K562 (cell line): ENCODE results near the gene MAP4K4. TPM values are rescaled to one million over a fixed set of nuclear protein-coding genes. Genes with fewer than 3 reads are reported as not detected.
A peak's percentile ranks its signal among the peaks of the same experiment; 100 is the strongest.

Source experiments
- ATAC-seq: fragments of 200-7000 bp; cut with Tn5 transposase; 3 replicates; pipeline ENCODE4 v1.9.1; 2020; ENCODE audit warnings: moderate library complexity
- BruUV-seq: library from RNA; stranded (reverse); fragments of 400-500 nt; replicated peaks from 2 replicates; lab custom pipeline; 2021; lab: Mats Ljungman, UMichigan
- CTCF ChIA-PET: fragments of 300-600 bp; formaldehyde crosslinking; extraction: SDS; loops from one replicate; lab custom pipeline; 2021; ENCODE audit warnings: low intra/inter-chr PET ratio; lab: Yijun Ruan, JAX
- POLR2A ChIA-PET: fragments of 300-600, 350-650 bp; sonication (Branson Sonifier 250); formaldehyde crosslinking; extraction: SDS; loops from one replicate; lab custom pipeline; 2021; ENCODE audit warnings: antibody characterized with exemption, inconsistent platforms; lab: Yijun Ruan, JAX
- DNase-seq, 4 experiments: peaks; one replicate each; pipeline versions ENCODE4 v3.0.0 to v3.0.0-alpha.2; 2011 to 2018; ENCODE audit warnings: low spot score in 3 of 4, mixed read lengths in 3 of 4; ENCODE audit errors: extremely low read depth in 1 of 4
- FAIRE-seq: peaks from 2 replicates; lab custom pipeline; 2011; peaks lifted over from hg19 to GRCh38; lab: Jason Lieb, UNC
- H2AFZ ChIP-seq: 2 replicates; pipeline ENCODE4 v1.6.0; 2011; ENCODE audit warnings: low read depth, low read length, control low read depth, inconsistent platforms
- H3K27ac ChIP-seq: fragments of 200-600 bp; 3 replicates; pipeline ENCODE4 v1.8.0; 2011; ENCODE audit warnings: low read depth, mild to moderate bottlenecking, control low read depth, inconsistent platforms, low read length, moderate library complexity, mixed read lengths; ENCODE audit errors: extremely low read depth
- H3K27me3 ChIP-seq, 2 experiments: fragments of 300-600 bp in 1 of 2; 2 replicates in 1 of 2; 3 replicates in 1 of 2; pipeline versions ENCODE4 v1.6.0 to v1.8.0; 2011; ENCODE audit warnings: inconsistent platforms in 2 of 2, low read length in 2 of 2, mild to moderate bottlenecking in 1 of 2, mixed read lengths in 1 of 2, moderate library complexity in 1 of 2; ENCODE audit not compliant: control insufficient read depth in 2 of 2, insufficient read depth in 2 of 2
- H3K36me3 ChIP-seq: fragments of 300-600 bp; 3 replicates; pipeline ENCODE4 v1.8.0; 2011; ENCODE audit warnings: mild to moderate bottlenecking, low read length, inconsistent platforms; ENCODE audit not compliant: control insufficient read depth, insufficient read depth
- H3K4me1 ChIP-seq, 2 experiments: fragments of 200-600 bp in 1 of 2; replicated peaks in 1 of 2; 2 replicates in 1 of 2; 3 replicates in 1 of 2; pipeline versions ENCODE4 v1.5.1 to v1.8.0; 2011; ENCODE audit warnings: inconsistent platforms in 2 of 2, low read length in 2 of 2, mild to moderate bottlenecking in 1 of 2, mixed read lengths in 1 of 2, moderate library complexity in 1 of 2; ENCODE audit not compliant: control insufficient read depth in 2 of 2, insufficient read depth in 2 of 2
- H3K4me2 ChIP-seq: 2 replicates; pipeline ENCODE4 v1.6.1; 2011; ENCODE audit warnings: low read length, control low read depth, inconsistent platforms, mixed read lengths; ENCODE audit not compliant: insufficient read depth
- H3K4me3 ChIP-seq: fragments of 200-600 bp; sonication (generic), shearing (Covaris generic); 2 replicates; pipeline ENCODE4 v1.5.1; 2016; ENCODE audit warnings: control low read depth, inconsistent platforms
- H3K79me2 ChIP-seq: fragments of 200-600 bp; 3 replicates; pipeline ENCODE4 v1.8.0; 2011; ENCODE audit warnings: low read length, inconsistent platforms; ENCODE audit not compliant: control insufficient read depth, insufficient read depth
- H3K9ac ChIP-seq, 2 experiments: 2 replicates each; pipeline versions ENCODE4 v1.6.0 to v1.6.1; 2011; ENCODE audit warnings: low read depth in 2 of 2, low read length in 2 of 2, control low read depth in 1 of 2, inconsistent platforms in 1 of 2, mild to moderate bottlenecking in 1 of 2, mixed read lengths in 1 of 2; ENCODE audit not compliant: insufficient read depth in 1 of 2
- H3K9me1 ChIP-seq: one replicate; pipeline ENCODE4 v1.6.0; 2011; ENCODE audit warnings: inconsistent platforms, mild to moderate bottlenecking, low read length, moderate library complexity; ENCODE audit not compliant: control insufficient read depth, insufficient read depth
- H3K9me3 ChIP-seq: replicated peaks from 2 replicates; pipeline ENCODE4 v1.5.1; 2011; ENCODE audit warnings: low read depth, low read length, inconsistent platforms; ENCODE audit not compliant: control insufficient read depth, insufficient read depth
- H4K20me1 ChIP-seq: replicated peaks from 2 replicates; pipeline ENCODE4 v1.6.1; 2011; ENCODE audit warnings: low read length, inconsistent platforms, mixed read lengths; ENCODE audit not compliant: control insufficient read depth, insufficient read depth
- ARID2 ChIP-seq: fragments of 450-650 bp; IDR thresholded peaks from 2 replicates; pipeline ENCODE4 v1.6.1; 2017; ENCODE audit warnings: antibody characterized with exemption, mild to moderate bottlenecking
- CEBPZ ChIP-seq: fragments of 150-350 bp; IDR thresholded peaks from 2 replicates; pipeline ENCODE4 v1.6.1; 2014; ENCODE audit warnings: low read depth, mild to moderate bottlenecking, low read length, borderline replicate concordance
- CTCFL ChIP-seq: IDR thresholded peaks from 2 replicates; pipeline ENCODE4 v1.6.1; 2011; ENCODE audit warnings: borderline replicate concordance, low read depth, mild to moderate bottlenecking, moderate library complexity, low read length; ENCODE audit not compliant: insufficient read depth, poor library complexity, severe bottlenecking
- HMG20A ChIP-seq: fragments of 450-650 bp; formaldehyde crosslinking; conservative IDR thresholded peaks from 2 replicates; pipeline ENCODE4 v1.4.0; 2020; ENCODE audit warnings: mild to moderate bottlenecking, mixed read lengths
- MIER1 ChIP-seq: fragments of 450-650 bp; IDR thresholded peaks from 2 replicates; pipeline ENCODE4 v1.6.1; 2016; ENCODE audit warnings: antibody characterized with exemption, mild to moderate bottlenecking, low read depth
- NCOA1 ChIP-seq: fragments of 450-650 bp; IDR thresholded peaks from 2 replicates; pipeline ENCODE4 v1.6.1; 2016; ENCODE audit warnings: low read depth
- NR2F6 ChIP-seq: fragments of 450-650 bp; formaldehyde crosslinking; IDR thresholded peaks from 2 replicates; pipeline ENCODE4 v1.4.0; 2020; ENCODE audit warnings: mild to moderate bottlenecking
- PHF8 ChIP-seq: fragments of 200-600 bp; sonication (generic); IDR thresholded peaks from 2 replicates; pipeline ENCODE4 v1.6.1; 2012; ENCODE audit warnings: mixed run types, mild to moderate bottlenecking, inconsistent platforms, low read length, moderate library complexity, borderline replicate concordance
- SMARCE1 ChIP-seq: fragments of 450-650 bp; IDR thresholded peaks from 2 replicates; pipeline ENCODE4 v1.7.1; 2016; ENCODE audit warnings: mild to moderate bottlenecking
- SP1 ChIP-seq: sonication (generic); formaldehyde crosslinking; IDR thresholded peaks from 2 replicates; pipeline ENCODE4 v1.8.1; 2022; ENCODE audit warnings: mild to moderate bottlenecking, missing genetic modification reagents
- ZNF644 ChIP-seq: fragments of 200-800 bp; sonication (Bioruptor generic); IDR thresholded peaks from 2 replicates; pipeline ENCODE4 v1.6.1; 2016; ENCODE audit warnings: low read depth, missing genetic modification characterization, missing compliant biosample characterization
- WGBS: fragments of 100-300 bp; shearing (Covaris generic); methylation state at CpG from one replicate; pipeline ENCODE4 v1.1.6; 2016; ENCODE audit warnings: low coverage, mixed read lengths; ENCODE audit not compliant: insufficient coverage; ENCODE audit errors: missing lambda C conversion rate; 5-methylcytosine and 5-hydroxymethylcytosine counted together
- in situ Hi-C: fragments of 300-500 bp; cut with MboI; formaldehyde crosslinking; loops from 4 replicates; pipeline ENCODE4 v1.15.0; 2018; ENCODE audit warnings: inconsistent platforms, mixed read lengths
- intact Hi-C: fragments of 100-400 bp; cut with micrococcal nuclease; formaldehyde crosslinking; loops from 2 replicates; pipeline ENCODE4 v1.14.2; 2022
- polyA plus RNA-seq, 8 experiments: library from polyadenylated mRNA; depleted of rRNA in 4 of 8; stranded (reverse) in 5 of 8; unstranded in 3 of 8; fragments of >200 nt; fragmentation: Nextera tagmentation in 2 of 8; fragmentation: Illumina TruSeq in 1 of 8; extraction: Ambion mirVana in 2 of 8; extraction: Trizol in 1 of 8; gene quantifications; 2 replicates each; pipeline versions ENCODE4 v1.2.1 to v1.2.3, GENCODE V29; 2011 to 2014; ENCODE audit warnings: inconsistent platforms in 1 of 8, missing spikeins in 1 of 8
- total RNA-seq, 7 experiments: library from RNA; depleted of rRNA in 6 of 7; stranded (reverse); fragments of >200 nt in 6 of 7; fragmentation: Illumina TruSeq in 2 of 7; extraction: Trizol in 2 of 7; gene quantifications; 2 replicates each; pipeline versions ENCODE4 v1.2.1 to v1.2.3, GENCODE V29; 2011 to 2021; ENCODE audit warnings: low replicate concordance in 1 of 7

The MAP4K4 gene
- total and polyA plus RNA-seq, 9 of the 15 experiments (the other 6 are each of a cell fraction or from before 2014, with no cell fraction given), result 7.6 to 76.4 (median 50.6) TPM

- Histone ChIP-seq H3K9me3 (no peaks in the 10 kb centered on the region), H3K36me3 (no peaks in the 10 kb centered on the region), H3K4me1 (peaks cover 0 to 6% of the 10 kb centered on the region in 2 experiments; a peak in 3 of 5 replicates), H3K27me3 (no peaks in the 10 kb centered on the region), H3K4me3 (no peak overlapping the region), H3K9me1 (peaks cover 6% of the 10 kb centered on the region), H3K4me2 (no peak overlapping the region), H3K9ac (peak overlapping the region in 1 of 2 experiments; percentile 1; a peak in 1 of 4 replicates), H4K20me1 (peaks cover 36% of the 10 kb centered on the region), H3K27ac (no peak overlapping the region), H3K79me2 (peaks cover 78% of the 10 kb centered on the region), H2AFZ (no peak overlapping the region)
- ATAC-seq (no peak), FAIRE-seq (no peak), DNase-seq (no peak)
- BruUV-seq, result no TSS peak
- in situ Hi-C loops, result no loop called here
- intact Hi-C loops, result no loop called here
- TF ChIP-seq PHF8, result no peak
- no peak for TF ChIP-seq SP1 (CRISPR knock-in tag)
- TF ChIP-seq HMG20A (CRISPR knock-in tag), result no peak
- TF ChIP-seq NR2F6 (CRISPR knock-in tag), result no peak
- no peak for TF ChIP-seq CEBPZ
- TF ChIP-seq ZNF644 (tag), result no peak
- no peak for TF ChIP-seq CTCFL
- TF ChIP-seq NCOA1, result no peak
- TF ChIP-seq SMARCE1, result no peak
- no peak for TF ChIP-seq MIER1
- TF ChIP-seq ARID2, result no peak
- POLR2A ChIA-PET, result interaction anchor here (0.7 to 1.5 kb wide), 3 partner anchors 14 to 32 kb away, joined by 3 to 4 read pairs (median 3); no protein-coding TSS in a partner anchor
- CTCF ChIA-PET, result no interaction called here
- WGBS, result 96% methylated on average over 13 of the region's 14 CpGs
Measured at GRCh38 chr2:101732773-101733256, 35.3 kb downstream of the MAP4K4 start.
